Neural progenitor cell (in vitro differentiated cells): ENCODE results near the gene PRSS21. TPM values are rescaled to one million over a fixed set of nuclear protein-coding genes. Genes with fewer than 3 reads are reported as not detected.
A peak's percentile ranks its signal among the peaks of the same experiment; 100 is the strongest.

Source experiments
- DNase-seq: peaks from one replicate; pipeline ENCODE4 v3.0.0-alpha.2; 2016; ENCODE audit warnings: low spot score
- H2AFZ ChIP-seq: fragments of 200-600 bp; sonication (generic); replicated peaks from 2 replicates; pipeline ENCODE4 v1.6.1; 2016; ENCODE audit warnings: antibody characterized with exemption
- H3F3A ChIP-seq: fragments of 200-600 bp; sonication (generic); 2 replicates; pipeline ENCODE4 v1.6.1; 2016; ENCODE audit warnings: antibody characterized with exemption, low read depth
- H3K27ac ChIP-seq: fragments of 200-600 bp; sonication (generic); 2 replicates; pipeline ENCODE4 v1.5.1; 2016; ENCODE audit warnings: mild to moderate bottlenecking
- H3K27me3 ChIP-seq: fragments of 200-600 bp; sonication (generic); 2 replicates; pipeline ENCODE4 v1.6.1; 2016; ENCODE audit warnings: mild to moderate bottlenecking, moderate library complexity
- H3K36me3 ChIP-seq: fragments of 200-600 bp; sonication (generic); 2 replicates; pipeline ENCODE4 v1.5.1; 2016
- H3K4me1 ChIP-seq: fragments of 200-600 bp; sonication (generic); 2 replicates; pipeline ENCODE4 v1.6.1; 2016; ENCODE audit warnings: mixed run types
- H3K4me2 ChIP-seq: fragments of 200-600 bp; sonication (generic); 2 replicates; pipeline ENCODE4 v1.6.1; 2016
- H3K4me3 ChIP-seq: fragments of 200-600 bp; sonication (generic); 2 replicates; pipeline ENCODE4 v1.5.1; 2016
- H3K79me2 ChIP-seq: fragments of 200-600 bp; sonication (generic); 2 replicates; pipeline ENCODE4 v1.6.1; 2016; ENCODE audit warnings: low read depth
- H3K9ac ChIP-seq: fragments of 200-600 bp; sonication (generic); 2 replicates; pipeline ENCODE4 v1.6.1; 2016
- H3K9me3 ChIP-seq: fragments of 200-600 bp; sonication (generic); 2 replicates; pipeline ENCODE4 v1.5.1; 2016; ENCODE audit warnings: low read depth
- H4K20me1 ChIP-seq: fragments of 200-600 bp; sonication (generic); 2 replicates; pipeline ENCODE4 v1.6.1; 2016; ENCODE audit warnings: low read depth
- H3K27ac Mint-ChIP-seq: 3 replicates; pipeline ENCODE4 v1.8.0; 2021; ENCODE audit warnings: mixed read lengths
- H3K27me3 Mint-ChIP-seq: 2 replicates; pipeline ENCODE4 v1.8.0; 2022; ENCODE audit warnings: low read depth, mild to moderate bottlenecking, inconsistent platforms, moderate library complexity, mixed read lengths; ENCODE audit not compliant: insufficient read depth
- H3K36me3 Mint-ChIP-seq: 3 replicates; pipeline ENCODE4 v1.8.0; 2021; ENCODE audit warnings: mixed read lengths
- H3K4me1 Mint-ChIP-seq: 3 replicates; pipeline ENCODE4 v1.8.0; 2021; ENCODE audit warnings: mixed read lengths
- H3K4me3 Mint-ChIP-seq: 3 replicates; pipeline ENCODE4 v1.8.0; 2021; ENCODE audit warnings: mild to moderate bottlenecking, moderate library complexity, mixed read lengths
- H3K9me3 Mint-ChIP-seq: 3 replicates; pipeline ENCODE4 v1.8.0; 2020; ENCODE audit warnings: mixed read lengths
- CTCF ChIP-seq: fragments of 200-600 bp; sonication (generic); IDR thresholded peaks from 2 replicates; pipeline ENCODE4 v1.5.1; 2017; ENCODE audit warnings: antibody characterized with exemption, mild to moderate bottlenecking
- EZH2 ChIP-seq: fragments of 200-600 bp; sonication (generic); IDR thresholded peaks from 2 replicates; pipeline ENCODE4 v1.6.1; 2017; ENCODE audit warnings: antibody characterized with exemption, mild to moderate bottlenecking, moderate library complexity
- EZH2phosphoT487 ChIP-seq: fragments of 200-600 bp; sonication (generic); IDR thresholded peaks from 2 replicates; pipeline ENCODE4 v1.6.1; 2017; ENCODE audit warnings: antibody characterized with exemption
- total RNA-seq: library from RNA; depleted of rRNA; stranded (reverse); fragments of >200 nt; gene quantifications from 2 replicates; pipeline ENCODE4 v1.2.3, GENCODE V29; 2015; ENCODE audit warnings: low replicate concordance

The PRSS21 gene
- total RNA-seq, 1 donor from 2014 or later = not detected

- Histone ChIP-seq H3K9me3 (no peaks in the 10 kb centered on the region), H2AFZ (no peak overlapping the region), H3K36me3 (no peaks in the 10 kb centered on the region), H3K4me1 (no peaks in the 10 kb centered on the region), H3K4me3 (no peak overlapping the region), H3K27me3 (no peaks in the 10 kb centered on the region), H3K79me2 (no peaks in the 10 kb centered on the region), H3K4me2 (no peak overlapping the region), H3F3A (no peaks in the 10 kb centered on the region), H3K27ac (no peak overlapping the region), H3K9ac (no peak overlapping the region), H4K20me1 (no peaks in the 10 kb centered on the region)
- Mint-ChIP-seq H3K4me3 (no peak overlapping the region), H3K27me3 (peaks cover 2% of the 10 kb centered on the region), H3K4me1 (no peaks in the 10 kb centered on the region), H3K27ac (peak overlapping the region; percentile 13), H3K9me3 (no peaks in the 10 kb centered on the region), H3K36me3 (no peaks in the 10 kb centered on the region)
- DNase-seq = peak; percentile 45
- TF ChIP-seq EZH2 (no peak), EZH2phosphoT487 (no peak), CTCF (no peak)
These were observed 10.9 kb downstream of the PRSS21 start for GRCh38 chr16:2827831-2828520.

- peaks cover 2% of the 10 kb centered on the region for H3K27me3 Mint-ChIP-seq
- no peak overlapping the region for H3K27ac ChIP-seq
- H3K4me1 ChIP-seq = no peaks in the 10 kb centered on the region
- no peaks in the 10 kb centered on the region for H4K20me1 ChIP-seq
- no peak overlapping the region for H3K4me3 Mint-ChIP-seq
- no peak overlapping the region for H3K9ac ChIP-seq
- H3K4me2 ChIP-seq = no peak overlapping the region
- no peak overlapping the region for H3K4me3 ChIP-seq
- no peak overlapping the region for H2AFZ ChIP-seq
- H3K36me3 Mint-ChIP-seq = no peaks in the 10 kb centered on the region
- H3K9me3 ChIP-seq = no peaks in the 10 kb centered on the region
- no peaks in the 10 kb centered on the region for H3K27me3 ChIP-seq
- H3K4me1 Mint-ChIP-seq = no peaks in the 10 kb centered on the region
- H3K79me2 ChIP-seq = no peaks in the 10 kb centered on the region
- H3F3A ChIP-seq = no peaks in the 10 kb centered on the region
- no peaks in the 10 kb centered on the region for H3K36me3 ChIP-seq
- no peaks in the 10 kb centered on the region for H3K9me3 Mint-ChIP-seq
- no peak for TF ChIP-seq CTCF
- TF ChIP-seq EZH2phosphoT487 = no peak
- TF ChIP-seq EZH2 = no peak
- no peak for DNase-seq
- no peak overlapping the region for H3K27ac Mint-ChIP-seq
These were observed 11.4 kb downstream of the PRSS21 start for GRCh38 chr16:2828521-2828840.

GRCh38 chr16:2828876-2829430 lies 11.9 kb downstream of the PRSS21 start:
- H3K27ac Mint-ChIP-seq = no peak overlapping the region
- Histone ChIP-seq H3K27ac (no peak overlapping the region), H3K27me3 (no peaks in the 10 kb centered on the region), H3K4me2 (no peak overlapping the region), H3K9ac (no peak overlapping the region), H3K9me3 (no peaks in the 10 kb centered on the region), H3K36me3 (no peaks in the 10 kb centered on the region), H2AFZ (no peak overlapping the region), H3F3A (no peaks in the 10 kb centered on the region), H4K20me1 (no peaks in the 10 kb centered on the region), H3K4me3 (no peak overlapping the region), H3K79me2 (no peaks in the 10 kb centered on the region), H3K4me1 (no peaks in the 10 kb centered on the region)
- H3K9me3 Mint-ChIP-seq = no peaks in the 10 kb centered on the region
- H3K4me1 Mint-ChIP-seq = no peaks in the 10 kb centered on the region
- TF ChIP-seq EZH2 (no peak), EZH2phosphoT487 (no peak), CTCF (no peak)
- DNase-seq = no peak
- H3K27me3 Mint-ChIP-seq = peaks cover 2% of the 10 kb centered on the region
- H3K4me3 Mint-ChIP-seq = no peak overlapping the region
- H3K36me3 Mint-ChIP-seq = no peaks in the 10 kb centered on the region
